NB4 (cell line): ENCODE data around the gene FHIT.

Source experiments
- MYC ChIP-seq: IDR thresholded peaks from 2 replicates; pipeline ENCODE4 v1.6.1; 2011; ENCODE audit warnings: low read depth, low read length
- POLR2A ChIP-seq: IDR thresholded peaks from 2 replicates; pipeline ENCODE4 v1.6.1; 2011; ENCODE audit warnings: mild to moderate bottlenecking; ENCODE audit not compliant: insufficient read length; ENCODE audit errors: extremely low read depth
- TF ChIP-seq, protein P1 (sequence below): IDR thresholded peaks from one replicate; pipeline ENCODE4 v1.5.1; 2012; ENCODE audit warnings: low read depth, low read length
- TF ChIP-seq, protein P2 (sequence below): IDR thresholded peaks from 2 replicates; pipeline ENCODE4 v1.6.1; 2011; ENCODE audit warnings: low read depth, low read length

DNA sequence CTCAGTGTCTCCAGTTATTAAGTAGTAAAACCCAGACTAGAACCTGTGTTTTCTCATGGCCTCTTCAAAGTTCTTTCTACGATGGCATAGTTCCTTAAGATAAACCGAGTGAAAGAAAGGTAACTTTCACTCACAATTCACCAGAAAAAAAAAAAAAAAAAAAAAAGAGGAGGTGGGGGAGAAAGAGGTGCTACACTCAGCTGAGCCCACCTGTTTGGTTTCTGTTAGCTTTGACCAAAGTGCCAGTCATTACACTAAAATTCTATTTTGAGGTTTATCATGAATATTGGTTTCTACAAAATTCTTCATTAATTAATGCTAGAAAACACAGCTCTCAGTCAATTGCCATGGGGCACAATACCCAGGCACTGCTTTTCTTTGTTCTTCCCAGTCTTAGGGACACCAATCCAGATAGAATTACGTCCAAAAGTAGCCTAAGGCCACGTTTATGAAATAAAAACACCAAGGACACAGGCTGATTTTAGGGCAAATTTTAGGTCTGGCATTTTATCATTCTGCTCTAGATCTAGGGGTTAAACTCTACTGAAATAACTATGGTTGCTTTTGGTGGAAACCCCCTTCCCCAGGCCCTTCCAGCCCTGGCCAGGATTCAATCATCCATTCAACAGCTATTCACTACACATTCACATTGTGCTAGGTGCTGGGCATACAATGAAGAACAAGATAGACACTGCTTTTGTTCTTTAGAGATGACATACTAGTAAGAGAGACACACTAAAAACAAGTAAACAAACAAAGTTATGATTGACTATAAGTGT lies 1097.8 kb downstream of the FHIT start:
- TF ChIP-seq, protein P1, sequence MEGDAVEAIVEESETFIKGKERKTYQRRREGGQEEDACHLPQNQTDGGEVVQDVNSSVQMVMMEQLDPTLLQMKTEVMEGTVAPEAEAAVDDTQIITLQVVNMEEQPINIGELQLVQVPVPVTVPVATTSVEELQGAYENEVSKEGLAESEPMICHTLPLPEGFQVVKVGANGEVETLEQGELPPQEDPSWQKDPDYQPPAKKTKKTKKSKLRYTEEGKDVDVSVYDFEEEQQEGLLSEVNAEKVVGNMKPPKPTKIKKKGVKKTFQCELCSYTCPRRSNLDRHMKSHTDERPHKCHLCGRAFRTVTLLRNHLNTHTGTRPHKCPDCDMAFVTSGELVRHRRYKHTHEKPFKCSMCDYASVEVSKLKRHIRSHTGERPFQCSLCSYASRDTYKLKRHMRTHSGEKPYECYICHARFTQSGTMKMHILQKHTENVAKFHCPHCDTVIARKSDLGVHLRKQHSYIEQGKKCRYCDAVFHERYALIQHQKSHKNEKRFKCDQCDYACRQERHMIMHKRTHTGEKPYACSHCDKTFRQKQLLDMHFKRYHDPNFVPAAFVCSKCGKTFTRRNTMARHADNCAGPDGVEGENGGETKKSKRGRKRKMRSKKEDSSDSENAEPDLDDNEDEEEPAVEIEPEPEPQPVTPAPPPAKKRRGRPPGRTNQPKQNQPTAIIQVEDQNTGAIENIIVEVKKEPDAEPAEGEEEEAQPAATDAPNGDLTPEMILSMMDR, result no peak
- TF ChIP-seq POLR2A (no peak), MYC (no peak)
- TF ChIP-seq, protein P2, sequence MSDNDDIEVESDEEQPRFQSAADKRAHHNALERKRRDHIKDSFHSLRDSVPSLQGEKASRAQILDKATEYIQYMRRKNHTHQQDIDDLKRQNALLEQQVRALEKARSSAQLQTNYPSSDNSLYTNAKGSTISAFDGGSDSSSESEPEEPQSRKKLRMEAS, result no peak
